GM18519 (cell line): ENCODE data around the gene RIPOR3.
"Not testable (repeated sequence)": the region's sequence is repeated elsewhere in the genome, so short reads cannot be mapped to it uniquely, and the experiment has no call there.

Experiments
- ATAC-seq: cut with Tn5 transposase; IDR thresholded peaks from one replicate; pipeline ENCODE4 v1.9.1; 2021; ENCODE audit warnings: mild to moderate bottlenecking, moderate library complexity; ENCODE audit not compliant: unreplicated experiment, low FRiP score

Gene RIPOR3

DNA sequence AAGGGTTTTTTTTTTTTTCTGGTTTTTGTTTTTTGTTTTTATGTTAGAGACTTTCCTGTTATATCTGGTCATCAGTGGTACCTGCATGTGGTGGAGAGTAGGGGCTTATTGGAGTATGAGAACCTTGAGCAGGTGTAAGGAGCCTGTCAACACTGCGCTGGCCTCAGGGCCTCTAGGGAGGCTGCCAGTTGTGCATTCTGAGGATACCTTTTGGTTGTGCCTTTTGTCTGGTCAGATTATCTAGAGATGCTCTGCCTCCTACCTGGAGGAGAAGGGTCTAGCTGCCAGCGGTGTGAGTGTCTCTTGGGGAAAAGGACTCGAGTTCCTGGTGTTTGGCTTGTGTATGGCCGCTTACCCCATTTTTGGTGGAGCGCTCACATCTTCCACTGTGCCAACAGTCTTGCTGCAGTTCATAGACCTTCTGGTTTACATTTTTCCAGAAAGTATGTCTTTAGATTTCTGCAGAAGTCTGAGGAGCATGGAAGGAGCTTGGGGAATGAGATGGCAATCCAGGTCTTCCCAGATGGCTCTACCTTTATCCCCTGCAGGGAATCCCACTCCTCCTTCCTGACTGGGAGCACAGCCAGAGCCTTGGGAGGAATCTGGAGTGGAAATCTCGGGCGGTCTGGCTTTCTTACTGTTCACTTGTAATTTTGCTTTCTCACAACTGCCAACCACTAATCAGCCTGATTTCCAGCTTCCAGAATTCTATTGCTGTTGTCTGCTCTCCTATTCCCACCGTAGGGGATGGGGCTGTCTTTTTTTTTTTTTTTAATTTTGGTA lies 131.3 kb downstream of the RIPOR3 start:
- no peak for ATAC-seq

DNA sequence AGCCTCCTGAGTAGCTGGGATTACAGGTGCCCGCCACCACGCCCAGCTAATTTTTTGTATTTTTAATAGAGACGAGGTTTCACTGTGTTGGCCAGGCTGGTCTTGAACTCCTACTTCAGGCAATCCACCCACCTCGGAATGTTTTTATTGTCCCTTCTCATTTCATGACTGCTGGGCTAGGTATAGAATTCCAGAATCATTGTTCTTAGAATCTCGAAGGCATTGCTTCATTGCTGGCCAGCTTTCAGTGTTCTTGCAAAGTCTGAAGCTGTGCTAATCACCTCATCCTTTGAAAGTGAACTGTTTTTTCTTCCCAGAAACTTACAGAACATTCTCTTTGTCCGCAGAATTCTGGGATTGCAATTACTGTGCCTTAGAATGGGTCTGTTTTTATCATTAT lies 132.2 kb downstream of the RIPOR3 start:
- ATAC-seq = no peak

DNA sequence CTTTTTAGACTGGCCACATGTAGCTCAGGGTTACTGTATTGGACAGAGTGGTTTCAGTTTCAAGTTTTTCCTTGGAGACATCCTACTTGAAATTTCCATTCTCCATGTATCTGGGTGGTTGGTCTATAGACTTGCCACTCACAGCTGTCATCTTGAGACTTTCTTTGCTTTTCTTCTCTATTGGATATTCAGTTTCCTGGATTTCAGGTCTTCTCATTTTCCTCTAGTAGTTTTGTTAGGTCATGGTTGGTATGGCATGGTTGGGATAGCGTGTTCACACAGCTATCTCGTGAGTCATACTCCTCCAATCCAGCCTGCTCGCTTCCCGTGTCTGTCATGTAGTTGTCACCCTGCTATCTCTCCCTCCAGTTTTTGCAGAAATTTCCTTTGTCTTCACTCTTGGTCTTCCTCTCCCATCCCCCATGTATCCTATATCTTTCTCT lies 132.8 kb downstream of the RIPOR3 start:
- no peak for ATAC-seq

DNA sequence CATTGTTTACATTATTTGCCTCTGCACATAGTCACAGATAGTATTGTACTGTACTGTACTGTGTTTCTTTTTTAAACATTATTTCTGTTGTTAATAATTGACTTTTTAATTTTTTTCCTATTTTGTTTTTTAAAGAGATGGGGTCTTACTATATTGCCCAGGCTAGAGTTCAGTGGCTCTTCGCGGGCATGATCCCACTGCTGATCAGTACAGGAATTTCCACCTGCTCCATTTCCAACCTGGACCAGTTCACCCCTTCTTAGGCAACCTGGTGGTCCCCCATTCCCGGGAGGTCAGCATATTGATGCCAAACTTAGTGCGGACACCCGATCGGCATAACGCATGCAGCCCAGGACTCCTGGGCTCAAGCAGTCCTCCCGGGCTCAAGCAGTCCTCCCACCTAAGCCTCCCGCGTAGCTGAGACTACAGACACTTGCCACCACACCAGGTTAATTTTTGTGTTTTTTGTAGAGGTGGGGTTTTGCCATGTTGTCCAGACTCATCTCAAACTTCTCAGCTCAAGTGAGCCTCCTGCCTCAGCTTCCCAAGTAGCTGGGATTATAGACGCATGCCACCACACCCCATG lies 133.7 kb downstream of the RIPOR3 start:
- no peak for ATAC-seq

DNA sequence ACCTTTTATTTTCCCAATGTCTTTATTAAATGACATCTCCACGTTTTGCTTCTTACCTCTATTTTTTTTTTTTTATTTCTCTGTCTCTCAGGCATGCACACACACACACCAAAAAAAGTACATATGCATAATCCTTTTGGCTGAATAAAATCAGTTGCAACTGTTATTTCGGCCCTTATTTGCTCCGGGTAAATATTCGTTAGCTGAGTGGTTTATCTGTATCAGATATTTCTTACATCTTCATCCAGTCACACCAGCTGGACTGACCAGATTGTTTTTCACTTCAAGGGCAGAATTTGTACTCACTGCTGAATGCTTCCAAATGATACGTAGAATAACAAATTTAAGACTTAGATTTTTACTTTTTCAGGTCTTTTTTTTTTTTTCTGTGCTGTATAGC lies 135.7 kb downstream of the RIPOR3 start:
- ATAC-seq = no peak

DNA sequence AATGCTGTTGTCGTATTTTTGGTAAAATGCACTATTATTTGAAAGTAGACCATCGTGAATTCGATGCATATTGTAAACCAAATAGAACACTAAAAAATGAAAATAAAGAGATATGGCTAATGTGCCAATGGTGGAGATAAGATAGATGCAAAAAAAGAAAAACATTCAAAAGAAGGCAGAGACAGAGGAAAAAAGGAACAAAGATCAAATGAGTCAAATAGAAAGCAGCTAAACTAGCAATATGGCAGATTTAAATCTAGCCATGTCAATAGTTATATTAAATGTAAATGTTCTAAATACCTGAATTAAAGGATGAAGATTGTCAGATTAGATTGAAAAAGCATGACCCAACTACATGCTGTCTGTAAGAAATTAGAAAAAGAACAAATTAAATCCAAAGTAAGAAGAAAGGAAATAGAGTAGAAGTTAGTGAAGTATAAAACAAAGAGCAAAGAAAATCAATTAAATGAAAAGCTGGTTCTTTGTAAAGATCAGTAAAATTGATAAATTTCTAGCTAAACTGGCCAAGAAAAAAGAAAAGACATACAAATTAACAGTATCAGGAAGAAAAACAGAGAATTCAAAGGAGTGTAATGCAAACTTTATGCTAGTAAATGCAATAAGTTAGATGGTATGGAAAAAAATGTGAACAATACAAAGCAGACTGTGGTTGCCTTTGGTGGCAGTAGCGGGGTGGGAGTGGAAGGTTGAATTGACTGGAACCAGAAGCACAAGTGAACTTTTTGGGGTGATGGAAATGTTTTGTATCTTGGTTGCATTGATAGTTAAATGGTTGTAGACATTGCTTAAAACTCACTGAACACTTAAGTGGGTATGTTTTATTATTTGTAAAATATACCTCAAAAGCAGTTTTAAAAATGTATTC lies 136.4 kb downstream of the RIPOR3 start:
- no peak for ATAC-seq

DNA sequence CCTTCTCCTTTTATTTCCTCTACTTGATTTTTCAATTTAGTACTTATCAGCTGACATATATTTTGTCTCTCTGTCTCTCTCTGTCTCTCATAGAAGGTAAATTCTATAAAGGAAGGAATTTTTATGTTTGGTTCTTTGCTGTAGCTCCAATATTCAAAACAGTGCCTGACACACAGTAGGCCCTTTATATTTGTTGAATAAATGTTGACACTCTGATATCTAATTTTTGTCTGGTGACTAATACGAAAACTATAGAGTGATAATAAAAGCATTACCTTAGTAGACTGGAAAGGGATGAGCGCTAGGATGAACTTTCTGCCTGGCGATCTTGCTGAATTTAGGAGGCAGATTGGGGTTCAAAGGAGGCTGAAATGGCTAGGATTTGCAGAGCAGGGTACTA lies 138.4 kb downstream of the RIPOR3 start:
- no peak for ATAC-seq

DNA sequence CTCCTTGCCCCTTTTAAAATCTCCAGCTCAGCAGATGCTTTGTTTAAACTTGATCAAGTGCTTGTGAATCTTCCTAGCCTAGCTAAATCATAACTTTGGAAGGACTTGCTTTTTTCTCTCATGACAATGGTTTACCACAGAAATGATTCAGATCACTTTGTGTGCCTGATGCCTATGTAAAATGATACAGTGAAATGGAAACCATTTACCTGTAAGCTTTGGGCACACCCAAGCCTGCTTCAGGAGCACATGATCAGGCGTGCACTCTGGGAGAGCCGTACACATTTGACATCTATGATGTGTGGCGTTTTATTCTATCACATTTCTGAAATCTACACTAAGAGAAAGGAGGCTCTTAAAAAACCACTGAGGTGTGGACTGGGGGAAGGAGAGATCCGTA lies 140.1 kb downstream of the RIPOR3 start:
- no peak for ATAC-seq

DNA sequence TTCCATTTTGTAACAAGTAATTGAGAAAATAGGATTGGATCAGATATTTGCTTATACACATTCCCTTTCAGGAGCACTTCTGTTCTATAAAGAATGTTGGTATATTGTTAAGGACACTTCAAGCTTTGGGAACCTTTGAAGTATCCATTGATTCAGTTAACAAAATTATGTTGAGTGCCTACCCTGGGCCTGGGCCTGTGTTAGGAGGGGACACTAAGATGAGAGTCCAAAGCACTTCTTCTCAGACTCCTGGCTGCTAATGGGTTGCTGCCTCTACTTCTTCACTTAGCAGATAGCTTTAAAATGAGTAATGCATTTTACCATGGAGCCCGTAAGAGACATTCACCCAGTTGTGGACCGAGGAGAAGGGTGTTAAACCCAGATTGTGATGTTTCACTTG lies 140.8 kb downstream of the RIPOR3 start:
- no peak for ATAC-seq

DNA sequence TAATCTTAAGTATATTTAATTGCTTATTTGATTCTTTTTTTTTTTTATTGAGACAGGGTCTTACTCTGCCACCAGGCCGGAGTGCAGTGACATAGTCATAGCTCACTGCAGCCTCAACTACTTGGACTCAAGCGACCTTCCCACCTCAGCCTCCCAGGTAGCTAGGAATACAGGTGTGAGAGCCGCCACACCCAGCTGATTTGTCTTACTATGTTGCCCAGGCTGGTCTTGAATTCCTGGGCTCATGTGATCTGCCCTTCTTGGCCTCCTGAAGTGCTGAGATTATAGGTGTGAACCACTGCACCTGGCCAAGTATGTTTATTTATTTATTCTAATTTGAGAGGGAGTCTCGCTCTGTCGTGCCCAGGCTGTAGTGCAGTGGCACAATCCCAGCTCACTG lies 142.9 kb downstream of the RIPOR3 start:
- no peak for ATAC-seq

DNA sequence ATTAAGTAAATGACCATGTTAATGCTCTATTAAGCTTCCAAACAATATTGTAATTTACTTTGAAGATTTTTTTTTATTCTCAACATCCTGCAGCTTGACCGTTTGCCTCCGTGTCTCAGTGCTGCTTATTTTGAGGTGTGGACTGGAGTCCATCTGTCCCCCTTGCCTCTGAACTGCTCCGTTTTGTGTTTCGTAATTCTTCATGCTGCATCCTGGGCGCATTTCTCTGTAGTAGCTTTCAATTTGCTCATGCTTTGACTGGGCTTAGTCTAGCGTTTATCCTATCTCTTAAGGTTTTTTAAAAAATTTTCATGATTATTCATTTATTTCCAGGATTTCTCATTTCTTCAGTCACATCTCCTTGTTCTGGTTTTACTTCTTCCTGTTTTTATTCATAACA lies 143.4 kb downstream of the RIPOR3 start:
- ATAC-seq = no peak

DNA sequence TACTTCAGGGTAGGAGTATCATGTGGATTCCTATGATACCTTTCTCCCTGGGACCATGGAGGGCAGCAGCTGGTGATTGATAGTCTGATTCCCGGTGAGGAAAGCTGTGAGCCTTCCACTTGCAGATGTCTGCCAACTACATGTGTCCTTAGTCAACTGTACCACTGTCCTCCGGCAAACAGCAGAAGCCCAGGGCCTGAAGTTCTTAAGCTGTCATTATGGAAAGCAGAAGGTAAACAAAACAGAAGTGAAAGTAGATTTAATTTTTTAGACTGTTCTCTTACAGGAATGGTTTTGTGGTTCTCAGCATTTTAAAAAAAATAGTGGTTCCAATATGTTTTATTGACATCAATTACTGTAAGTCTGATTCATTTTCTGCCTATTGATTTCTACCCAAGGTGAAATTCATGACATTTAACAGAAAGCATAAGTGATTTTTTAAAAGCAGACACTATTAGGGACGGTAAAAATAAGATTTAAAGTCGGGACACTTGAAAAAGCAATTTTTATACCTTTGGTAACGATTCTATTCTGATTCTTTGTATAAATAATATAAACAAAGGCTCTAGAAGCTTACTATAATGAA lies 144.5 kb downstream of the RIPOR3 start:
- no peak for ATAC-seq

DNA sequence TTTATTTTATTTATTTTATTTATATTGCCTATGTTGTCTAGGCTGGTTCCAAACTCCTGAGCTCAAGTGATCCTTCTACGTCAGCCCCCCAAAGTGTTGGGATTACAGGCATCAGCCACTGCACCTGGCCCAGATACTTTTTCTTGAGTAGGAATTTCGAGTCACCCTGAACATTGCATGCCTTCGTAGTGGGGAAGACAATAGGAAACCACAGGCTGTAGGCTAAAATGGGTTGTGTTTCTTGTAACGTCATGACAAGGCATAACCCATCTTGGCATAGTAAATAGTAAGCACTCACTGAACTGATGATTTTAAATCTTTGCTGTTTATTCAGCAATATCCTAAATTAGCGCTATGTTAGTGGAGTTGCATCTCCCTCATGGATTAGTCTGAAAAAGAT lies 146.2 kb downstream of the RIPOR3 start:
- ATAC-seq = no peak

DNA sequence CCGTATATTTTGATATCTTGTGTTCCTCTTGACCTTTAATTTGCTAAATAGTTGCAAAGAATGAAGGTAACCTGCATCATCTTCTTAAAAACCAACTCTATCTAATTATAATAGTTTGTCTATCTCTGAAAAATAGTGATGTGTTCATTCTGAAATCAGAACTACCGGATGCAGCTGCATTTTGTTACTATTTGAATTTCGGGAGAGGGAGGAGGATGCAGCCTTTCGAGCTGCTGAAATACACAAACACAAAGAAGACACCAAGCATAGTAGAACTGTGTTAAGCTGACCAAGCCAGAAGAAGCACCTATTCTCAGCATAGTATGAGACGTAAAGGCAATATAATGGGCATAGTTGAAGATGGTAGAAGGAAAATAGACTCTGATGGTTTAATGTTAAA lies 148.0 kb downstream of the RIPOR3 start:
- no peak for ATAC-seq

DNA sequence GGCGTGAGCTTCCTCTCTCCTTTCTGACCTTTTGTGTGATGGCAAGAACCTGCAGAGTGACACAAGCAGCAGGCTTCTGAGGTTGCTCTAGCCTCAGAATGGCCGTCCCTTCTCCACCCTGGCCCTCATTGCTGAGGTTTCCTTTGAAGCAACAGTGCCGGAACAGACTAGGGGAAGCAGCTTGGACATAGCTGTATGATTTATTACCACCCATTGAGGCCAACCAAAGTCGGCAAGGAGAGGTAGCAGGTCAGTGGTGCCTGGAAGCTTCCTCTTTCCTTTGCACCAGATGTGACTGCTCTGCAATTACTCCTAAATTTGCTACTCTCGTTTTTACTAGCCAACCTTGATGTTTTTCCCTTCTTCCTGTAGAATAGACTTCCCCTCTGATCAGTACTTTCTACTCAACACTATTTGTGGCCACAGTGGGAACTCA lies 149.7 kb downstream of the RIPOR3 start:
- no peak for ATAC-seq

DNA sequence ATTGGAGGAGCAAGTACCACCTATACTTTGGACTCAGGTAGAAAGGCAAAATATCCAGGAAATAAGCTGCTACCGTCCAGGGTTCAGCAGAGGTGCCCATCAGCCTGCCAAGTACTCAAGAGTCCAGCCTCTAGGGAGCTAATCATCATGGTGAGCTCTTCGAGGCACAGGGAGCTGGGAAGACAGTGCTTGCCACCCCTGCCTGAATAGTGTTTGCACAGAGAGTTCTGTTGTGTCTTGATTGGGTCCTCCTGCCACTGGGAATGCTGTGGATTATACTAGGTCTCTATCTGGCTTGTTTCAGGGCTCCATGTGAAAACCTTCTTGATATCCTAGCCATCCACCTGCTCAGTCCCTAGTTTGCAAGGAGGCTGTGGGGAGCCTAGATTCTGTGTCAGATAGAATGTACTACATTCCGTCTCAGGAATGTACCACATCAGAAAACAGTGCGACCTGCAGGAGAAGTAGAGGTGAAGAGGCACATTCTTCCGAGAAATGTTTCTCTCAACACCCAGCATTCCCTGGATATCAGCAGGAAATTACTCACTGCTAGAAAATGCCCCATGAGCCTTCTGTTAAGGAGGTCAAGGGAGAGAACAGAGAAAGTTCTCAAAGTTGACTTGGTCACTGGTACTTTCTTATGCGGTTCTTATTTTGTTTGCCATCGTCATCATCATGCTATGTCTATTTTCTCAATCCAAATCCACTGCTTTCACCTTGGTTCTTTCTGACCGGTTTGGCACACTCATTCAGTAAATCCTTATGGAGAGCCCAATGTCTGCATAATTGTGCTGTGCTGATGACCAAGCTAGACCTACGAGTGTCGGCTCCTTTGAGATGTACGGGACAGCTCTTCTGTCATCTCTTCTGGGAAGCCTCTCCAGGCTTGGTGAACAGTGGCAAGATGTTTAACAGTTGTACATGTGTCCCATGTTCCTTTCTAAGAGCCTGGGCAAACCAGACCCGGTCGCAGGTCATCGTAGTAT lies 150.4 kb downstream of the RIPOR3 start:
- ATAC-seq = no peak

DNA sequence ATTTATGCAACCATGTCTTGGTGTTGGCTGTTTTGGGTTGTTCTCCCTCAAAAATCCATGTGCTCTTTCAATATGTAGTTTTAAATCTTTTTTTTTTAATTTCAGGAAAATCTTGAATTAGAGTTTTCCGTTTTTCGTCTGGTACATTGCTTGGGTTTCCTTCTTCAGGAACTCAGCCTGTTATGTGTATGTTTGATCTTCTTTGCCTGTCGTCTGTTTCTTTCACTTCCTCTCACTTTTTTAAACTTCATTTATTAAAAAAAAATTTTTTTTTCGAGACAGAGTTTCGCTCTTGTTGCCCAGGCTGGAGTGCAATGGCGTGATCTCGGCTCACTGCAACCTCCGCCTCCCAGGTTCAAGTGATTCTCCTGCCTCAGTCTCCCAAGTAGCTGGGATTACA lies 151.5 kb downstream of the RIPOR3 start:
- ATAC-seq = not testable (repeated sequence)

DNA sequence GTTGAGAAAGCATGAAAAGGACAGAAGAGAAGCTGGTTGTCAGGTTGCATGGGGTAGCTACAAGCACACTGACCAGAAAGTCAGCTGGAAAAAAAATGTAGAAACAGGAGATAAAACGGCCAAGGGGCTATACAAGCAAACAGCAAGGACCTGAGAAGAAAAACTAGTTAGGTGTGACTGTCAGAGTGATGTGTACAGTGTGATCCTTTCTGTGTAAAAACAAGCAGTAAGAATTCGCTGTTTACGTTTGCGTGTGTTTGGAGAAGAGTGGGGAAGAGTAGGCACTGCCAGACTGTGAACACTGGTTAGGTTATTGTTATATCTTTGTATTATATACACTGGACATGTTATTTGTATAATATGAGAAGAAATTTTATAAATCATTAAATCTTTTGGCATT lies 153.1 kb downstream of the RIPOR3 start:
- no peak for ATAC-seq

DNA sequence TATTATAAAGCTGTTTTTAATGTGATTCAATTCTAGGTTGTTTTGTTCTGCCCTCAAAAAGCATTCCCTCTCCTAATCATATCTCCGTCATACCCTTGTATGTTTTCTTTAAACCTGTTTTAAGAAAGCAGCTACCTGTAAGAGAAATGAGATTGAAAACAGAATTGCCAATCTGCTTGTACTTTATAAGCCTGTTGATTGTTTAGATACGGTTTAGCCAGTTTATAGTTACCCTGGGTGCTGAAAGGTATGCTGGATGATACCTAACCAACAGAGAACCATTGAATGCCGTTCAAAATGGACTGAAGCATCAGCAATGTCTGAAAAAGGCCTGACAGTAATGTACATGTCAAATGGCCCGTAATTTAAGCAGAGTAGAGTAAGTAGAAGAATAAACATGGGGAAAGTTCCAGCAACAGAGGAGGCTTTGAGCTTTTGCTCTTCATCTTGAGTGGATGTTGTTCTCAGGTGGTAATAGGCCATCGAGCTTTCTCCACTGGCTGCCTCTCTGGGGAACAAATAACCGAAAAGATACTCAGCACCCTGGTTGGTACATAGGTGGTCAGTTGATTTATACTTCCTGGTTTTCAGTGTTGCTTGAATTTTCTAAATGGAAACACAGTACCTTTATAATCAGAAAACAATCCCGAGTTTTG lies 153.7 kb downstream of the RIPOR3 start:
- ATAC-seq = no peak
